ENCODE measurements around the gene FAM72A. TPM values are rescaled to one million over a fixed set of nuclear protein-coding genes. Genes with fewer than 3 reads are reported as not detected.
A peak's percentile ranks its signal among the peaks of the same experiment; 100 is the strongest.
"Not testable (repeated sequence)": the region's sequence is repeated elsewhere in the genome, so short reads cannot be mapped to it uniquely, and the experiment has no call there.

The FAM72A gene
- total and polyA plus RNA-seq, 12 donors, result 0.52 to 8.9 (median 3.4) TPM

GRCh38 chr1:206231989-206232388 is 29.4 kb upstream of the FAM72A start:
- H3K4me3 ChIP-seq; H3K27ac ChIP-seq; H3K9me3 ChIP-seq (replicated peaks in 1 of 3); H3K4me1 ChIP-seq (replicated peaks in 1 of 2); H3K36me3 ChIP-seq (replicated peaks in 1 of 2); DNase-seq; H3K27me3 ChIP-seq; intact Hi-C loops (cut with DNase I): not testable (repeated sequence)
- 82 to 94% (median 93%) methylated on average over 4 to 8 of the region's 9 CpGs for WGBS, 4 donors

- H3K4me1 ChIP-seq (replicated peaks in 1 of 2); H3K4me3 ChIP-seq; DNase-seq; H3K27me3 ChIP-seq; H3K36me3 ChIP-seq (replicated peaks in 1 of 2); H3K27ac ChIP-seq; H3K9me3 ChIP-seq (replicated peaks in 1 of 3); intact Hi-C loops (cut with DNase I): not testable (repeated sequence)
- 80 to 96% (median 88%) methylated on average over 2 of the region's 2 CpGs for WGBS, 4 donors
These were observed 26.6 kb upstream of the FAM72A start for GRCh38 chr1:206229286-206229685.

DNA sequence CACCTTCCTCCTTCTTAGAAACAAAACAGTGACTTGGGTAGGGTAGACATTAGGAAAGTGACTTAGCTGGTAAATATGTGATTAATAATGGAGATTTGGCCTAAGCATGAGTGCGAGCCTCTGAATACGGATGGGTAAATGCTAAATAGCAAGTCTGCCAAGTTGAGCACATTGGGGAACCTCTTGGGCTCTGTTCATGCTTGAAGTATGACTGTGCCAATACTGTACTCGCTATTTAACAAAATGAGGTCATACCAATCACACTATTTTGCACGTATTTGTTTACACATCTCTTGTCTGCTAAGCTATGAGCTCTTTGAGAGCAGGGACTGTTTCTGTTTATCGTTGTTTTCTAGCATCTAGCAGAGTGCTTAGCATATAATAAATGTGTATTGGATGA is 24.2 kb upstream of the FAM72A start:
- 69 to 100% (median 90%) methylated on average over 2 to 3 of the region's 5 CpGs for WGBS, 4 donors
- H3K27me3 ChIP-seq; H3K36me3 ChIP-seq (replicated peaks in 1 of 2); H3K4me1 ChIP-seq (replicated peaks in 1 of 2); H3K27ac ChIP-seq; intact Hi-C loops (cut with DNase I); H3K9me3 ChIP-seq (replicated peaks in 1 of 3); DNase-seq; H3K4me3 ChIP-seq: not testable (repeated sequence)

- H3K4me1 ChIP-seq (replicated peaks in 1 of 2); H3K9me3 ChIP-seq (replicated peaks in 1 of 3); H3K36me3 ChIP-seq (replicated peaks in 1 of 2); DNase-seq; H3K27me3 ChIP-seq; intact Hi-C loops (cut with DNase I); H3K4me3 ChIP-seq; H3K27ac ChIP-seq: not testable (repeated sequence)
- 90 to 98% (median 93%) methylated on average over 3 to 4 of the region's 4 CpGs for WGBS, 4 donors
These were observed 22.7 kb upstream of the FAM72A start for GRCh38 chr1:206225386-206225785.

GRCh38 chr1:206224190-206224776 is 21.6 kb upstream of the FAM72A start:
- H3K36me3 ChIP-seq (replicated peaks in 1 of 2); intact Hi-C loops (cut with DNase I): not testable (repeated sequence)
- WGBS, 4 donors, result 64 to 79% (median 76%) methylated on average over 2 of the region's 6 CpGs

GRCh38 chr1:206221585-206221984 is 18.9 kb upstream of the FAM72A start:
- intact Hi-C loops (cut with DNase I); H3K4me3 ChIP-seq; H3K27me3 ChIP-seq; DNase-seq; H3K4me1 ChIP-seq (replicated peaks in 1 of 2); H3K27ac ChIP-seq; H3K36me3 ChIP-seq (replicated peaks in 1 of 2); H3K9me3 ChIP-seq (replicated peaks in 1 of 3): not testable (repeated sequence)
- WGBS, 4 donors, result no CpG with 5 or more reads among the region's 4 CpGs

More at GRCh38 chr1:206224190-206224776, 21.6 kb upstream of the FAM72A start:
- not testable (repeated sequence) for H3K4me1 ChIP-seq (replicated peaks in 1 of 2); H3K4me3 ChIP-seq; DNase-seq; H3K9me3 ChIP-seq (replicated peaks in 1 of 3); H3K27ac ChIP-seq; H3K27me3 ChIP-seq

- H3K27ac ChIP-seq, result peak overlapping the region in 1 of 5 donors; percentile 55
- H3K9me3 ChIP-seq (replicated peaks in 1 of 3); intact Hi-C loops (cut with DNase I); H3K4me3 ChIP-seq; H3K27me3 ChIP-seq; H3K4me1 ChIP-seq (replicated peaks in 1 of 2); H3K36me3 ChIP-seq (replicated peaks in 1 of 2): not testable (repeated sequence)
- DNase-seq, result peak in 2 of 7 donors; percentile 8 to 23
- 30 to 54% (median 38%) methylated on average over 4 of the region's 4 CpGs for whole genome bisulfite sequencing, 4 donors
These were observed 17.8 kb upstream of the FAM72A start for GRCh38 chr1:206220332-206221000.

- H3K36me3 ChIP-seq (replicated peaks in 1 of 2); H3K4me1 ChIP-seq (replicated peaks in 1 of 2); intact Hi-C loops (cut with DNase I); DNase-seq; H3K9me3 ChIP-seq (replicated peaks in 1 of 3); H3K27me3 ChIP-seq; H3K4me3 ChIP-seq: not testable (repeated sequence)
- peak overlapping the region in 1 of 5 donors; percentile 55 for H3K27ac ChIP-seq
- 15 to 39% (median 25%) methylated on average over 3 to 5 of the region's 13 CpGs for WGBS, 4 donors
These were observed 17.1 kb upstream of the FAM72A start for GRCh38 chr1:206219514-206220331.

- H3K9me3 ChIP-seq (replicated peaks in 1 of 3); H3K27me3 ChIP-seq; DNase-seq; intact Hi-C loops (cut with DNase I); H3K4me3 ChIP-seq; H3K27ac ChIP-seq; H3K4me1 ChIP-seq (replicated peaks in 1 of 2); H3K36me3 ChIP-seq (replicated peaks in 1 of 2): not testable (repeated sequence)
- no CpG with 5 or more reads among the region's 2 CpGs for WGBS, 4 donors
These were observed 16.1 kb upstream of the FAM72A start for GRCh38 chr1:206218765-206219164.

DNA sequence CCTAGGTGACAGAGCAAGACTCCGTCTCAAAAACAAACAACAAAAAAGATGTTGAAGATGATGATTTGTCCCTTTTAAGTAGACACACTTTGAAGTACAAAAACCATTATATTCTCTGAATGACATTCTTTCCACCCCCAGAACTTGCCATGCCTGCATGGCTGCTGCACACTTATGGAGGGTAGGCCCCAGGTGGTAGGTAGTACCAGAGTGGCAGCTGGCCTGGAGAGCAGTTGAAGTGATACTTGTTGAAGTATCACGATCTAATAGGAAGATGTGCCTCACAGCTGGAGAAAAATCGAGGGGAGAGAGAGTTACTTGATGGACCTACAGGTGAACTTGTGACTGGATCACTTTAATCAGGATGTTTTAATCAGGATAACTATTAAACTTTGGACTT is 15.6 kb upstream of the FAM72A start:
- H3K27me3 ChIP-seq; intact Hi-C loops (cut with DNase I): not testable (repeated sequence)

More for the DNA sequence above, 15.6 kb upstream of the FAM72A start:
- 84 to 90% (median 85%) methylated on average over 2 of the region's 3 CpGs; no CpG with 5 or more reads in 1 of the 4 donors for WGBS, 4 donors
- not testable (repeated sequence) for DNase-seq; H3K4me1 ChIP-seq (replicated peaks in 1 of 2); H3K9me3 ChIP-seq (replicated peaks in 1 of 3); H3K4me3 ChIP-seq; H3K36me3 ChIP-seq (replicated peaks in 1 of 2); H3K27ac ChIP-seq
